Activated CD8-positive, alpha-beta memory T cell treated with anti-CD3 and anti-CD28 coated beads, Interleukin-2, amount 50 U/mL, for 48 hours (primary cell): ENCODE data around the gene ARHGAP8.

Source experiments
- DNase-seq: peaks from one replicate; pipeline ENCODE4 v3.0.0-alpha.2; 2020

Gene ARHGAP8

DNA sequence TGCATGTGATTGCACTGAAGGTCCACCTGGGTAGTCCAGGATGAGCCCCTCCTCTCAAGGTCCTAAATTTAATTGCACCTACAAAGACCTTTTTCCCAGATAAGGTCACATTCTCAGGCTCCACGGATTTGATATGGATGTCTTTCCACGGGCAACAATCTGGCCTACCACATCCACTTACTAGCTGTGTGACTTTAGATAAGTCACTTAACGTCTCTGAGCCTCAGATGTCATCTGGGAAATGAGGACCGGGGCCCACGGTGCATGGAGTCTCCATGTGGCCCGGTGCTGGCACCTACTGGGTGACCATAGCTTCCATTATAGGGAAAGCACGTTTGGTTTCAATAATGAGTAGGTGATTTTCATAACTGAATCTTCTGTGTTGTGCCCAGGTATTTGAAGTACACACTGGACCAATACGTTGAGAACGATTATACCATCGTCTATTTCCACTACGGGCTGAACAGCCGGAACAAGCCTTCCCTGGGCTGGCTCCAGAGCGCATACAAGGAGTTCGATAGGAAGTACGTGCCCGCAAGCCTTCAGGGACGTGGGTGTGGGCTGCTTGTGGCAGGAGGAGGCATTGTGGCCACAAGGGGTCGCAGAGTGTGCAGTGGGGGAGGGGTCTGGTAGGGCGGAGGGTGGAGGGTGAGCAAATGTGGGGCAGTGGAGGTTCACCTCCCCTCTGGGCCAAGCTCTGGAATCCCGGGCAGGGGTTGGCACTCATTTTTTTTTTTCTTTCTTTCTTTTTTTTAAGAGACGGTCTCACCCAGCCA is 55.7 kb downstream of the ARHGAP8 start:
- no peak for DNase-seq

DNA sequence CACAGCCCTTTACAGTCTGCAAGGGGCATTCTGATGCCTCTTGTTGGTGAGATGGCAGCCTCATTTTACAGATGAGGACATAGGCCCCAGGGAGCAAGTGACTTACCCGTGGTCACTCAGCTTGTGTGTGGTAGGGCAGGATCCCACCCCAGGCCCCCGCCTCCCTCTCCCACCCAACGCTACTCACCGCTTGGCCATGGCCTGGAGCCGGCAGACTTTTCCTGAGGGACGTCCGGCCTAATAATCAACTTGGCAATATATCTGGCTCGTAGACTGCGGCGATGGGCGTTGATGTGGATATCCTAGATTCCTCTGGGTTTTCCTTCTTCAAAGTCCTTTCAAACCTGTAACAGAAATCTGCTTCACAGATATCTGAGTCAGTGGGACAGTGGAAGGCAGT is 57.1 kb downstream of the ARHGAP8 start:
- no peak for DNase-seq

DNA sequence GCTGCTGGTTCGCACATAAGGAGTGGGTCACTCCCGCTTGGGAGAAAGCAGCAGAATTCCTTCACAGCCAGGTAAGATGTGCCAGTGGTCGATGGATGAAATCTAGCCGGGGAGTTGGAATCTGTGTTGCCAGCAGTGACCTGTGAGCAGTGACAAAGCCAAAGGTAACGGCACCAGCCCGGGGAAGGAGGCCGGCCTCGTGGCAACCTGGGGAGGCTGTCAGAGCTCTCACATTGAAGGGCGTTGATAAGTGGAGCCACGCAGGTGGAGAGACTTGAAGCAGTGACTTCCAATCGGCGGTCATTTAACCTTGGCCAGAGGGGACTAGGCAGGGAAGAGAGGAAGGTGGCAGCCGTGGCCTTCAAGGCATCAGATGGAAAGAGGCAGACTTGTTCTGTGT is 58.8 kb downstream of the ARHGAP8 start:
- no peak for DNase-seq

DNA sequence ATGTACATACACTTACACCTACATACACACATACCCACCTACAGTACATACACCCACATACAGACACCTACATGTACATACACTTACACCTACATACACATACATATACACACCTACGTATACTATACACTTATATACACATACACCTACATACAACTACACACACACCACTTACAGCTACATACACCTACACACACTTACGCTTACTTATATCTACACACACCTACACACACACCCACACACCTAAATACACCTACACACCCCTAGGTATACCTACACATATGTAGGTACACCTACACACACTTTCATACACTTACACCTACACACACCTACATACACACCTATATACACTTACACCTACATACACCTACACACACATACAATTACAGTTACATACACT is 61.0 kb downstream of the ARHGAP8 start:
- DNase-seq: no peak

DNA sequence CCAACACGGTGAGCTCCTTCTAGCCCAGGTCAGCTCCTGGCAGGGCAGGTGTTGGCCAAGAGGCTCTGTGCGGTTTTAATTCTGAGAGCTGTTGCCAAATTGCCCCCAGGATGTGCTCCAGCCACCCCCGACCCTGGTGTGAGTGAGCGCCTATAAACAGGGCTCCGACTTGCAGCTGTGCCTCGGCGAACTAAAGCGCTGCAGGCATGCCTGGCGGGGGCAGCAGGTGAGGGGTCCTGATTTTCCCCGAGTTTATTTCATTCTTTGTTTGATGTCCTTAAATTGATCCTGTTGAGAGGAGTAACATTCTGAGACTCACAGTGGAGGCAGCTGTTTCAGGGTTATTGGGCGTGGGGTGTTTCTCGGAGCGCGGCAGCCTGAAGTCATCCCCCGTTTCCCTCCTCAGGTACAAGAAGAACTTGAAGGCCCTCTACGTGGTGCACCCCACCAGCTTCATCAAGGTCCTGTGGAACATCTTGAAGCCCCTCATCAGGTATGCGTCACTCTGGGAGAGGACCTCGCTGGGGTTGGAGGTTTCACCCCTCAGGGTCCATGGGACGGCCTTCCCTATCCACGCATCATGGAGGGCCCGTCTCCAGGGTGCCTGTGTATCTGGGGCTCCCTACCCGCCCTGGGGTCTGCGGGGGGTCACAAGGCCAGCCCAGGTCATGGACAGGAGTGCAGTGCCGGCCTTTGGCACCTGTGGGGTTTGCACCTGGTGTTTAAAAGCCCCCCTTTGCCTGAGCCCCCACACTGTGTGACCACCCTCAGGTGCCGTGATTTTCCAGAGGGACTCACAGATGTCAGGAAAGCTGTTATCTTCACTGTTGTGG is 62.1 kb downstream of the ARHGAP8 start:
- DNase-seq: no peak

DNA sequence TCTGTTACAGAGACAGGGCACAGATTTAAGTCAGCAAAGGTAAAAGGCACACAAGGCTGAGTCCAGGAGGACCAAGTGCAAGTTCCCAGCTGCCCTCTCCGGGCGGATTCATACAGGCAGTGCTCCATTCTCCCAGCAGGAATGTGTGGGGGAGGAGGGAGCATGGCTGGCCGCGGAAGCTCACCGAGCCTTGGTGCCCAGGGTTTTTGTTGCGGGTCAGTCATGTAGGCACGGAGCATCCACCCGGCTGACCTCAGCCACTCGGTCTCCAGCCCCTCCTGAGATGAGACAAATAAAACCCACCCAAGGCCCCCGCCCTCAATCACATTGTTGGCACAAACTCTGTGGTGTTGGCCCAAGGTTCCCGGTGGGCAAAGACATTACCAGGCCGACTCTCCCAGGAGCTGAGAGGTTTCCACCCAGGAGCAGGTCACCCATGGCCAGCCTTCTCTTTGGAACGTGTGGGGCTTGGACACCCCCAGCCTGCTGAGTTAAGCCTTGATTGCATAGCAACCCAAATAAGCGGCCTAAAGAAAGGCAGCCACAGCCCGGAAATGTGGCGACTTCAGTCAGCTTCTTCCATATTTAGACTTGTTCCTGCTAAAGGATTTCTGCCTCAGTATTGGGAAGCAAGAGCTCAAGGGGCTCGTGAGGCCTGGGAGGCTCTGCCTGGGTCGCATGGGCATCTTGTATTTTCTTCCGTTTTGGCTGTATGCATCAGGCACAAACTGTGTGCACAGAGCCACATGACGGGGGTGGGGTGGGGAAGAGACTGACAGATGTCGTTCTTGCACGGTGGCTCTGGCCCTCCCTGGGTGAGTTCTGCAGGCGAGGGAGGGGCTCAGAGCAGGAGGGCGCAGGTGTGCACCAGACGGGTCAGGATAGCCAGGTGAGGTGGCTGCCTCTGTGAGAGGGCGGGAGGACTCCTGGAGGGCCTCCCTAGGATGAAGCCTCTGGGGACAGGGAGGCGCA is 63.0 kb downstream of the ARHGAP8 start:
- no peak for DNase-seq

DNA sequence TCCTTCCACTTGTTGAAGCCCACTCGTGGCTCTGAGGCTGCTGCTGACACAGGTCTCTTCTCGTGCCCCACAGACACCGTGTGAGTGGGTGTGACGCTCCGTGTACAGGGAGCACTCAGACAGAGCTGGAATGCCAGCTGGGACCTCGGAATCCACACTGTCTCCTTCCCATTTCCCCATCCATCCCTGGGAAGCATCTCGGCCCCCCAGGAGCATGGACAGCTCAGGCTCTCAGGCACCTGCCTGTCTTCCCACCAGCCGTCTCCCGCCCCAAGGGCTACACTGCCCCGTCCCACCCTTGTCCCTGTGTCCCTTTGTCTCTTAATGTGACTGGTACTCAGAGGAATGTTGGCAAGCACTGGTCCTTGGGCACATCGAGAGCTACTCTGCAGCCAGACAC is 63.8 kb downstream of the ARHGAP8 start:
- DNase-seq: no peak

DNA sequence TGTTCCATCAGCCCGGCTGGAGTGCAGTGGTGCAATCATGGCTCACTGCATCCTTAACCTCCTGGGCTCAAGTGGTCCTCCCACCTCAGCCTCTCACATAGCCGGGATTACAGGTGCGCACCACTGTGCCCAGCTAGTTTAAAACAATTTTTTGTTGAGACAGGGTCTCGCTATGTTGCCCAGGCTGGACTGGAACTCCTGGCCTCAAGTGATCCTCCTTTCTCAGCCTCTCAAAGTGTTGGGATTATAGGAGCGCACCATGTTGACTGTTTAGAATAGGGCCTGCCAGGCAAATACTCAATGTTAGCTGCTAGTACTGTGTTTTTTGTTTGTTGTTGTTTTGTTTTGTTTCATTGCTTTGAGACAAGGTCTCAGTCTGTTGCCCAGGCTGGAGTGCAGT is 66.4 kb downstream of the ARHGAP8 start:
- DNase-seq: no peak

DNA sequence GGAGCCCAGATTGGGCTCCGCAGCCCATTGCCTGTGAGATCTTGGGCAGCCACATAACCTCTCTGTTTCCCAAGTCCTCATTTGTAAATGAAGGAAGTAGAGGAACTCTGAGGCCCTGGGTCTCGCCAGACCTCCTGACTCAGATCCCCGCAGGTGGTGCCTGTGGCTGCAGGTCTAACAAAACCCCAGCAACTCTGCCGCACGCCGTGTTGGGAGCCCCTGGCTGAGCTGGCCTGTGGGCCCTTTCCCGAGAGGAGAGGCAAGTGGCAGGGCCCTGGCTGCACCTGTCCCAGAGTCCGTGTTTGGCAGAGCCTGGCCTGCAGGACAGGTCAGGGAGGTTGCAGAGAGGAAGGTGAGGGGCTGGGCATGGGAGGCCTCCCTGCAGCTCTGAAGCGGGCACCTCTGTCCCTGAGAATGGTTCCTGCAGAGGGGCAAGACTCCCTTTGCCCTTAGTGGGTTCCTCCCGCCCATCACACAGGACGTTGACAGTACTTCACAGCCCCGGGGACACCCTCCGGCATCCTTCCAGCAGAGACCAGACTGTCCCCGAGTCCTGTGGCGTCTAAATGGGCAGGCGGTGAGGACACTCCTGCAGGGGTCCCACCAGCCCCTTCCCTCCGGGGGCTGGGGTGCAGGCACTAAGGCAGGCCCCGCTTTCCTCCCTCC is 67.7 kb downstream of the ARHGAP8 start:
- no peak for DNase-seq

DNA sequence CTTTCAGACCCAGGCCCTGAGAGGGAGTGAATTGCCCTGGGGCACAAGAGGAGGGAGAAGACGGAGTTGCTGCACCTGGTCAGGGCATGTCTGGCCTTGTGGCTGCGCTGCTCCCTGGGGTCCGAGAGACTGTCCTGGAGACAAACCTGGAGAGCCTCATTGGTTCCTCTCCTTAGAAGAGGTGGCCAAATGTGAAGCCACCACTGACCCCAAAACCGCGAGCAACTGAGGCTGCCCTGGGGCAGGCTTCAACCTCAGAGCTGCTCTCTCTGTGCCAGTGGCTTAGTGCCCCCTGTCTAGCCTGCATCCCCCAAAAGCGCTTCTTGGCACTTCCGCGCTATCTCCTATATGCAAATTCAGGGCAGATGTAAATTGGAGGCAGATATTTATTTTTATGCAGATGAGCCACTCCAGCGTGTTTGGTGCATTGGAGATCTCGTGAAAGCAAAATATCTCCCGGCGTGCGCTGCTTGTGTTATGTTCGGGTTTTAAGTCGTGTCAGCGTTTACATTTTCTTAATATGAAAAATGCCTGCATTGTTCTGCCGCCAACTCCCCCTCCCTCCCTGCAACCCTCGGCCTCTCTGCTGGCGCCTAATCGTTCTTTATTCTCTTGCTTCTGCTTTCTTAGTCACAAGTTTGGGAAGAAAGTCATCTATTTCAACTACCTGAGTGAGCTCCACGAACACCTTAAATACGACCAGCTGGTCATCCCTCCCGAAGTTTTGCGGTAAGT is 69.5 kb downstream of the ARHGAP8 start:
- DNase-seq: no peak

DNA sequence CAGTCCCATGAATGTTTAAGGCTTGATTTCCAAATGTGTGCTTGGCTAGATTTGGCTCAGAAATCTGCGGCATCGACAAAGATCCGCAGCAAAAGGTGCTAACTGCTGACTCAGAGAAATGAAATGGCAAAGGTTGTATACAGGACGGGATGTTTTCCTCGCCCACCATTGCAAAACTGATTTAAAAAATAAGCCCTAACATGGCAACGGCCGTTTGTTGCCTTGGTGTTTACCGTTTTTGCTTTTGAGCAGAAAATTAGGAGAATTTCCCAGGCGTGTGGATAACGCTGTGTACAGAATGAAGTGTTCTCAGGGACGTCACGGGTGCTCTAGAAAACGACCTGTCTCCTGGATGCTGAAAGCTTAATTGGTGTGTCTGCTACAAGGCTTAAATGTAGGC is 70.2 kb downstream of the ARHGAP8 start:
- DNase-seq: no peak

DNA sequence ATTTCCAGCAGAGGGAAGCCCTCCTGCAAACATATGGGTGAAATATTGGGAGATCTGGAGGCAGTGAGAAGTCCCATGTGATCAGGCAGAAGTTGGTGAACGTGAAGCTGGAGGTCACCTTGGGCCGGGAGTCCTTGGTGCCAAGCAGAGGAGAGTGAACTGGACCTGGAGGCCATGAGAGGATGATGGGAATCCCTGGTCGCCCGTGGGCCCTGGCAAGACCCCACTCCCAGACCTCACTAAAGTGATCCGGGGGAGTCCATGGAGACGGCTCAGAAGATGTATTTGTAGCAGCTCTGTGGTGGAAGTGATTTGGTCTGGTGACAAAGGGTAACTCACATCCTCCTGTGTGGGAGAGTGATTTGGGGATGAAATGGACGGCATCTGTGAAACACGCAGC is 71.0 kb downstream of the ARHGAP8 start:
- DNase-seq: no peak

DNA sequence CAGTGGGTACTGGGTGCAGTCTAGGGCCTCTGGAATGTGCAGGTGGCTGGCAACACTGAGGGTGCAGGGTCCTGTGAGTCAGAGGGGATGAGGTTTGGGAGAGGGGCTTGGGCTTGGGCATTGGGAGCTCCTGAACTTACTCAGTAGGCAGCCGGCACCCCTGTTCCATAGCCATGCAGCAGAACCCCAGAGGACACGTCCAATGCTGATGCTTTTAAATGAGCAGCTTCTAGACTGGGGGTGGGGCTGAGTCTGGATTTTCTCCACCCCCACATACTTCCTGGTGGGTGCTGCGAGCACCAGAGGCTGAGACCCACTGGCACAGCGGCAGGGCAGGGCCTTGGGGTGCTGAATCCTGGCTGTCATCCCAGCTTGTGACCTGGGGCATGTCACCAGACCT is 71.4 kb downstream of the ARHGAP8 start:
- no peak for DNase-seq

DNA sequence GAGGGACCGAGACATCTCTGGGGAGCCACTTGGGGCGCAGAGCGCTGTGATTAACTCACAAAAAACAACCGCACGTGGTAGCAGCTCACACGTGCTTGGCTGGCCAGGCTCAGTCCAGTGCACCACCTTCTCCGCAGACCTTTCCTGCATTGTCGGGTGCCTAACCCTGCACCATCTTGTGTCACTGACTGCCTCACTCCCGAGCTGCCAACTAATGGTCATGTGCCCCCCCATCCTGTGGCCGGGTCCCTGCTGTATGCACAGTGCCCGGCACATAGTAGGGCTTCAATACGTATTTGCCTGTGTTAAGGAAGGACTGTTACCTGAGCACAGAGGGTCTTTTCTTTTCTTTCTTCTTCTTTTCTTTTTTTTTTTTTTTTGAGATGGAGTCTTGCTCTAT is 71.9 kb downstream of the ARHGAP8 start:
- no peak for DNase-seq

DNA sequence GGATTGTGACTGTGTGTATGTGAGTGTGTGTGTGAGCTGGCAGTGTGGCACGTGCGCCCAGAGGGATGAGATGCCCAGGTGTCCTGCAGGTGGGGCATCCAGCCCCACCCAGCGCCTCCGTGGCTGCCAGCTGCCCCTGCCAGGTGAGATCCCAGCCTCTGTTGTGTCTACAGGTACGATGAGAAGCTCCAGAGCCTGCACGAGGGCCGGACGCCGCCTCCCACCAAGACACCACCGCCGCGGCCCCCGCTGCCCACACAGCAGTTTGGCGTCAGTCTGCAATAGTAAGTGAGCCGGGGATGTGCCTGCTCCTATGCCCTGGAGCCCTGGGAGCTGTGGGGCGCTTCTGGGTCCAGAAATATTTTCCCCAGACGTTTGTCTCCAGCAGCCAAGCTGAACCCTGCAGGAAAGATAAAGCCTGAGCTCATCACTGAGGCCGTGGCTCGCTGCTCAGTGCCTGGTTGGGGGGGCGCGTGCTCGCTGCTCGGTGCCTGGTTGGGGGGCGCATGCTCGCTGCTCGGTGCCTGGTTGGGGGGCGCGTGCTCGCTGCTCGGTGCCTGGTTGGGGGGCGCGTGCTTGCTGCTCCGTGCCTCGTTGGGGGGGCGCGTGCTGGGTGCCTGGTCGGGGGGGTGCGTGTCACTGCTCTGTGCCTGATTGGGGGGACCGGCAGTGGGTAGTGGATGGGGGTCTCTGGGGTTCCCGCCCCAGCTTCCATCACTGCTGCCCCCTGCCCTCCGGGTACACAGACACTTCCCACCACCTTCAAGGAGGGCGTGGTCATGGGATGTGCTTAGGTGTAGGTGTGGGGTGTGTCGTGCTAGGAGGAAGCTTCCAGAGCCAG is 73.2 kb downstream of the ARHGAP8 start:
- no peak for DNase-seq

DNA sequence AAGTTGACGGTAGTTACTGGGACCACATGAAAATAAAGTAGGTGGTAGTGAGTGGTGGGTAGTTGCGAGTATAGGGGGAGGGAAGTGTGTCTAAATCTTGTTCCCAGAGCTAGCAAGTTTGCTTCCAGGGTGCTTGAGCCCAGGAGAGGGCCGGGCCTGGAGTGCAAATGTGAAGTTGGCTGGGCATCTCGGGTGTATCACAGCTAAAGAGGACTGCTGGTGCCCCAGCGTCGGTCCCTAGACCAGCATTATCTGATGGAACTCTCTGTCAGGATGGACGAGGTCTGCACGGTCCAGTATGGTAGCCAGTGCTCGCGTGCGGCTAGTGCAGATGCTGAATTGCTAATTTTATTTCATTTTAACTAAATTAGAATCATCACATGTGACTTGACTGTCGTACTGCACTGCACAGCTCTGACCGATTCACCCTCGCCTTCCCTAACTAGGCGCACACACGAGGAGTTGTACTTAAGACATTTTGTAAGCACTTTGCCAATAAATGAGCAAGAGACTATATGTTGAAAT is 75.4 kb downstream of the ARHGAP8 start:
- no peak for DNase-seq

DNA sequence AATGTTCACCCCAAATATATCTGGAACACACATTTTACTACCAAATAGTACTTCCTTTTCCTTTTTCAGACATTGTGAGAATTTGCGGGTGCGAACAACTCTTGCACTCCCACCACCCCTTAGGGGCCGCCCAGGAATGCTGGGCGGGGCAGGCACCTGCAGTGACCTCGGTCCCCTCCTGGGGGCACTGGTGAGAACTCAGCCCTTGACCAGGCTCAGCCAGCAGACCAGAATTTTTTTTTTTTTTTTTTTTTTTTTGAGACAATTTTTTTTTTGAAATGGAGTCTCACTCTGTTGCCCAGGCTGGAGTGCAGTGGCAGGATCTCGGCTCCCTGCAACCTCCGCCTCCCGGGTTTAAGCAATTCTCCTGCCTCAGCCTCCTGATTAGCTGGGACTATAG is 75.8 kb downstream of the ARHGAP8 start:
- DNase-seq: peak; percentile 69

DNA sequence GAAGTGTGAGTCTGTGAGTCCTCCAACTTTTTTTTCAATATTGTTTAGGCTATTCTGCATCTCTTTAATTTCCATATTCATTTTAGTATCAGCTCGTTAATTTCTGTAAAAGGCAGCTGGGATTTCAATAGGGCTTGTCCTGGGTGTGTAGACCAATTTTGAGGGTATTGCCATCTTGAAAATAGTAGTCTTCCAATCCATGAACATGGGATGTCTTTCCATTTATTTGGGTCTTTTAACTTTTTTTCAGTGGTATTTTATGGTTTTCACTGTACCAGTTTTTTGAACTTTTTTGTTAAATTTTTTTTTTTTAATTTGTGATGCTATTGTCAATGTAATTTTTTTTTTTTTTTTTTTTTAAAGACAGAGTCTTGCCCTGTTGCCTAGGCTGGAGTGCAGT is 79.5 kb downstream of the ARHGAP8 start:
- no peak for DNase-seq

DNA sequence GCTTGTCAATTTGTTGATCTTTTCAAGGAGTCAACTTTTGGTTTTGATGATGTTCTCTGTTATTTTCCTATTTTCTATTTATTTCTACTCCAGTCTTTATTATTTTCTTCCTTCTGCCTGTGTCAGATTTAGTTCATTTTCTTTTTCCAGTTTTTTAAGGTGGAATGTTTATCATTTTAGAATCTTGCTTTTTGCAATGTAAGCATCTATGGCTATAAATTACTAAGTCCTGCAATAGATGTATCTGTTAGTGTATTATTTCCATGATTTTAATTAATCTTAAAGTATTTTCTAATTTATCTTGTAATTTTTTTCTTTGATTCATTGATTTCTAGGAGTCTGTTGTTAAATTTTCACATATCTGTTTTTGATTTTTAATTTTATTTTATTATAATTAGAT is 81.7 kb downstream of the ARHGAP8 start:
- DNase-seq: no peak

DNA sequence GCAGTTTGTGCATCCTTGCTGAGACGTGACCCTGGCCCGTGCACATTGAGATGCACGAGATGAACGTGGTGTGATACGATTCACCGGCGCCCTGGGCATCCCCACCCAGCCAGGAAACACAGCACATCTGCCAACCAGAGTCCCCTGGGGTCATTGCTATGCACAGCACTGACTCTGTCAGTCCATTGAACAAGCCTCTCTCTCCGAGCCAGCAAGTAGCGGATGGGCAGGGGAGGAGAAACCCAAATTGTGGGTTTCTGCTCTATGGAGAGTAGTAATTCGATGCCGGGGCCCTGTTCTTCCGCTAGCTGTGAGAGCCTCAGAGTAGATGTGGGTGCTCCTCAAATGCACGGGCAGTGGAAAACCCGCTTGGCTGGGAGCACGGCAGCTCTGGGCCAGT is 85.1 kb downstream of the ARHGAP8 start:
- DNase-seq: no peak
